CD4-positive, alpha-beta T cell treated with Interleukin-10 for 1 hour (primary cell): Measurements from ENCODE around the gene TMEM259.

Source experiments
- DNase-seq: peaks from one replicate; pipeline ENCODE4 v3.0.0-alpha.2; 2020

Gene TMEM259

DNA sequence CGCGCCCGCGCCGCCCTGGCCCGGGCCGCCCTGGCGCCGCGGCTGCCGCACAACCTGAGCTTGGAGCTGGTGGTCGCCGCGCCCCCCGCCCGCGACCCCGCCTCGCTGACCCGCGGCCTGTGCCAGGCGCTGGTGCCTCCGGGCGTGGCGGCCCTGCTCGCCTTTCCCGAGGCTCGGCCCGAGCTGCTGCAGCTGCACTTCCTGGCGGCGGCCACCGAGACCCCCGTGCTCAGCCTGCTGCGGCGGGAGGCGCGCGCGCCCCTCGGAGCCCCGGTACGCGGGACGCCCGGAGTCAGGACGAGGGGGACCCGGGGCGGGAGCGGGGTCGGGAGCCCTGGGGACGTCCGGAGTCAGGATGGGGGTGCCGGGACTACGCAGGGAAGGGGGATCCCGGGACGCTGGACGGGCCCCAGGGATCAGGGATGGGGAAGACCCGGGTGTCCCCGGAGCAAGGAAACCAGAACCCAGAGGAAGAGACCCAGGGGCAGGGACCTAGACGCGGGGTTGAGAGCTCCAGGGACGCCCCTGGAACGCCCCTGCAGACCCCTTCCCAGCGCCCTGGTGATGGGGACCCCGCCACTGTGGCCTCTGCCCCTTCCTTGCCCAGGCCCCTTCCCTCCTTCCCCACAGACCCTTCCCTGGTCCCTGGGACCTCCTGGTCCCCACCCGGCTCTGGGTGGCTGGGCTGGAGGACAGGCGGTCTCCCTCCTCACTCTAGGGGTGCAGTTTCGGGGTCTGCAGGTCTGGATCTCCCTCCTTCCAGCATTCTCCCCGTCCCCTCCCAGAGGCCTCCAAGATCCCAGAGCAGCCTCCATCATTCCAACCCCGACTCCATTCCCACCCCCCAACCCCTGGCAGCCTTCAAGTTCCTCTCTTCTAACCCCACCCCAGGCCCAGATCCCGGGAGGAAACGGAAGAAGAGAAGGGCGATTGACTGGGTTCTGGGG is 20.1 kb downstream of the TMEM259 start:
- no peak for DNase-seq

DNA sequence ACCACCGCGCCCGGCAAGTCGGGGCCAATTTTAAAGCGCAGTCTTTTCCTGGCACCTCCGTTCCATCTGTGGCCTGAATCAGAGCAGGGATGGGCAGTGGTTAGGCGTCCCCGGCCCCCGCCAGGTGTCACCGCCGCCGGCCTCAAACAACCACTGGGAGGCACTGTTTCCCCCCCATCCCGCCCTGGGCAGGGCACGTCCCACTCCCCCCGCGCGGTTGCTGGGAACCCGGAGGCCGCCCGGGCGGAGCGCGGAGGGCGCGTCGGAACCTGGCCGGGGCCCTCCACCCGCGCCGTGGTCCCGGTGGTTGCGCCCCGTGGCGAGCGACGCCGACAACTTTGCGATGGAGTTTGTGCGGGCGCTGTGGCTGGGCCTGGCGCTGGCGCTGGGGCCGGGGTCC is 20.8 kb downstream of the TMEM259 start, which contains the start of gene GRIN3B:
Gene GRIN3B, plus strand, starts transcription at position 325 of the 400 bp plus-strand sequence. Its CDS starts 19 bp downstream, at position 344.
- peak; percentile 74 for DNase-seq

DNA sequence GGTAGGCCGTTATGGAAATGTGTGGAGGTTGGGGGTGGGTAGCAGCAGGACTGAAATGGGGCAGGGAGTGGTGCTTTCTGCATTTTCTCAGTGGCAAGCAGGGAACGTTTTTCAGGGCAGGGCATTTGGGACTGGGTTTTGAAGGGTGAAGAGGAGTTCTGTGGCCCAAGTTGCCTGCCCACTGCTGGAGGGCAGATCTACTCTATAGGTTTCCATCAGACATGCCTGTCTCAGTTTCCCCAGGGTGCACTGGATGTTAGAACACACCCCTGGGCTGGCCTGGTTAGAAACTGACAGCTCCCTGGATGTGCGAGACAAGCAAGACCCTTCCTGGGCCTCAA is 21.6 kb downstream of the TMEM259 start:
- no peak for DNase-seq

DNA sequence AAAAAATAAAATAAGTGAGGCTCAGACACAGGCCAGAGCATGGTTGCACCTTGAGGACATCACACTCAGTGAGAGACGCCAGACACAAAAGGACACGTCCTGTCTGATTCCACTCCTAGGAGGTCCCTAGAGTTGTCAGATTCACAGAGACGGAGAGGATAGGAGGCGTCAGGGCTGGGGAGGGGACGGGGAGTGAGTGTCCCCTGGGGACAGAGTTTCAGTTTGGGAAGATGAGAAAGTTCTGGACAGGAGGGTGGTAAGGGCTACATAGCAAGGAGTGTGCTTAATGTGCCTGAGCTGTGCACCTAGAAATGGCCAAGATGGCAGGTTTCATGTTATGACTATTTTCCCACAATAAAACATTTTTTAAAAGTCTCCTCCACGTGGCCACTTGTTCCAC is 22.9 kb downstream of the TMEM259 start:
- DNase-seq: no peak

DNA sequence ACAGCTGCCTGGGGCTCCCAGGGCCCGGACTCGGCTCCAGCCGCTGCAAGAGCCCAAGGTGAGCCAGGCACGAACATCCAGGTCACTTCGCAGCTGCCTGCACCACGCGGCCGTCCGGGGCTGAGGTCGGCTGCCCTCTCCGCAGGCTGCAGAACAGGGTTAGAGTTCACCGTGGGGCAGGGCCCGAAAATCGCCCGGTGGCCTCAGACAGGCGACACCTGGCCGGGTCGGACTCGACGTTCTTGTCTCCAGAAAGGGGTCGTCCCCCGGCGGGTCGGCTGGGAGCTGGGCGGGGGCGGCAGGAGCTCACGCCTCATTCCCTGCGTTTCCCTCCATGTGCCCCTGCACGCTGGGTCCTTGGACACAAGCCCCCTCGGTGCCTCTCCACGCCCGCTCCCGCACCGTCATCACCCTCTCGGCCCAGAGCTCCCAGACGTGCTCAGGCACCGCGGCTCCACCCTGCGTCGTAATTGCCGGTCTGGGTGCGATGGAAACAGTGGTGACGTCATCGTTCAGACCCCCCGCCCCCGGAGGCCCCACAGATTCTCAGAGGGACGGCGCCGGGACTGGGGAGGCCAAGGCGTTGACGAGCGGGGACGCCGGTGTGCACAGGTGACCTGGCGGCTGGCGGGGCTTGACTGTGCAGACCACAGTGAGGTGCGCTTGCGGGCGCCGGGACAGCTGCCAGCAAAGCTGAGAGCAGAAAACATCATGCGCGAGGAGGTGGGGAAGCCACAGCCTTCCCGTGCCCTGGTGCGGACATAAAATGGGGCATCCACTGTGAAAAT is 24.7 kb downstream of the TMEM259 start:
- DNase-seq: peak; percentile 86

DNA sequence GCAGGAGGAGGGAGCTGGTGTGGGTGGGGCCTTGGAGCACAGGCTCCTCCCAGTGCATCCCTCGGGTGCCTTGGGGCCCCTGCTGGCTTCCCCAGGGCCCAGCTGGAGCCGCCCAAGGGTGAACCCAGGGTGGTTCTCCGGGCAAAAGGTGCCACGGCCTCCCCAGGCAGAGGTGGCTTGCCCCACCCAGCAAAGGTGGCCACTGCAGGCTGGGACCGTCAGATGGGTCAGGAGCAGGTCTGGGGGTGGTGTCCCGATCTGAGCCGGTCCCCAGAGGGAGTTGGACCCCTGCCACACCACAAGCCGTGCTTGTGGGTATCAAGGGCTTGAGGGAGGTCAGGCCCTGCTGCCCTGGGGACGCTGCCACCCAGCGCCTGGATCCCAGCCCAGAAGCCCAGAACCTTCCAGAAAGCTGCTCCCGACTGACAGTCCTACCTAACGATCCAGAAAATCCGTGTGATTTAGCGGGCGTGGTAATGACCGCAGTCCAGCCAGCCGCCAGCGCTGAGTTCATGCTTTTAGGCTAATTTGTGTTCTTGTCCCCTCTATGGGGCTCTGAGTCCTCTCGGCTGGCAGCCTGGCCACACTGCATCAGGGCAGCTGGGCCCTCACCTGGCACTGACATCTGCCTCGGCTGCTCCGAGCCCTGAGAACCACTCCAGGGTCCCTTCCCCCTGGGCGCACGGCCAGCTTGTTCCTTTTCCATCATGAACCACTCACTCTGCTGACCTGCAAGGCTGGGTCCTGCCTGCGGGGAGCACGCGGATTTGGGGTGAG is 25.7 kb downstream of the TMEM259 start:
- DNase-seq: no peak

DNA sequence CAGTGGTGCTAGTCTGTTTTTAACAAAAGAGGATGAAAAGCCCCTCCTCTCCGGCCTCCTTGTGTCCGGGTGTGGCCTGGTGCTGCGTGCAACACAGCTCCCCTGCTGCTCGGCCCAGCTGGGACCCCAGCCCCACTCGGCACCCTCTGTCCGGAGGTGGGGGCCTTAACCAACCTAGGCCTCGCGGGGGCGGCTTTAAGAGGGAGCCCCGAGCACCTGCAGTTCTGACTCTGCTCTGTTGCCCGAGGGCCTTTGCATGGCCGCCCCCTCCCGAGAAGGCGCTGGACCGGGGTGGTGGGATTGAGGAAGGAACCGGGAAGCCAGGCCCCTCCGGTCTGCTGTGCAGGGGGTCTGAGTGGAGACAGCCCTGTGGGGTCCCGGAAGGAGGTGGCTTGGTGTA is 26.4 kb downstream of the TMEM259 start:
- DNase-seq: no peak

DNA sequence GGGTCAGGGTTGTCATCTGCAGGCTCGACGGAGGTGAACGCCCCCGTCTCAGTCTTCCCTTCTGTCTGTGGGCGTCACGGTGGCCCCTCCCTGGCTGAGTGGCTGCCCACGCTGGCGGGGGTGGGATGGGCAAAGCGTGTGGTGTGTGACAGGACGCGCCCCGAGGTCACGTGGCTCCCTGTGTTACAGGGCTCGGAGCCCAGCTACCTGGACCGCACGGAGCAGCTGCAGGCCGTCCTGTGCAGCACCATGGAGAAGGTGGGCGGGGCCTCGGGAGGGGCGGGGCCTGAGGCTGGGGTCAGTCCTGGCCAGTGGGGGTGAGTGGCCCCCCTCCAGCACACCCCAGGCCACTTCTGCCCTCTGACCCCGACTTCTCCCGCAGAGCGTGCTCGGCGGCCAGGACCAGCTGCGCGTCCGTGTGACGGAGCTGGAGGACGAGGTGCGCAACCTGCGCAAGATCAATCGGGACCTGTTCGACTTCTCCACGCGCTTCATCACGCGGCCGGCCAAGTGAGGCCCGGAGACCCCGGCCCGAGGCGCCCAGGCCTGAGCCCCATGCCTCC is 27.0 kb downstream of the TMEM259 start:
- DNase-seq: no peak

DNA sequence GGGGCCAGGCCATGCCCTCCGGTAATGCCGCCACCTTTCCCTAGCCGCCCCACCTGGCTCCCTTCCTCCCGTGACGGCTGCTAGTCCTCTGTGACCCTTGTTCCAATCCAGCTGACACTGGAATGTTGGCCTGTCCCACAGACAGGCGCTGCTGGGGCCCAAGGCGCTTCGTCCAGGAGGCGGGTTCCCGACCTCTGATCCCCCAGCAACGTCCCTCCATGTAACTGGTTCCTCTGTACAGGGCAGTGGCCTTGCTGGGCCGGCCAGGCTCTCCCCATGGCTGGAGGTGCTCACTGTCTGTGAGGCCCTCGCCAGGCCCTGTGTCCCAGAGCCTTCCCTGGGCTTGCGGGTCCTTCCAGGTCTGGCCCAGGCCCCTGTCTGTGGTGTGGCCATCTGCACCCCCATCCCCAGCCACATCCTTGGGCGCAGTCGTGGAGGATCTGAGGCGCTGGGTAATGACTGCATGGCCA is 27.5 kb downstream of the TMEM259 start:
- DNase-seq: no peak

DNA sequence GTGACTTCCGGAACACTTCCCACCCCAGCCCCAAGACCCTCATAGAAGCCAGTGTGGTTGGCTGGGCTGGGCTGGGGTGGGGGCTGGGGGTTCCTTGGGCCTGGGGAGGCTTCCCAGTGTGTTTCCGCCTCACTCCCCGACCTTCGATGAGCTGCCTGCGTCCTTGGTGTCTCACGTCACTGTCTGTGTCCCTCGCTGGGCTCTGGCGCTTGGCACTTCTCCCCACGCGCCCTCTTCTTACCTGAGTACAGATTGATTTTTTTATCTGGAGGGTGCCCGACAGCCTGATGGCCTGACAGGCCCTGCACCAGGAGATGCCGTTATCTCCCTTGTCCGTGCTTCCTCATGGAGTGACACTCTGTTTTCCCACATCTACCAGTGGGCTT is 28.3 kb downstream of the TMEM259 start:
- DNase-seq: no peak

DNA sequence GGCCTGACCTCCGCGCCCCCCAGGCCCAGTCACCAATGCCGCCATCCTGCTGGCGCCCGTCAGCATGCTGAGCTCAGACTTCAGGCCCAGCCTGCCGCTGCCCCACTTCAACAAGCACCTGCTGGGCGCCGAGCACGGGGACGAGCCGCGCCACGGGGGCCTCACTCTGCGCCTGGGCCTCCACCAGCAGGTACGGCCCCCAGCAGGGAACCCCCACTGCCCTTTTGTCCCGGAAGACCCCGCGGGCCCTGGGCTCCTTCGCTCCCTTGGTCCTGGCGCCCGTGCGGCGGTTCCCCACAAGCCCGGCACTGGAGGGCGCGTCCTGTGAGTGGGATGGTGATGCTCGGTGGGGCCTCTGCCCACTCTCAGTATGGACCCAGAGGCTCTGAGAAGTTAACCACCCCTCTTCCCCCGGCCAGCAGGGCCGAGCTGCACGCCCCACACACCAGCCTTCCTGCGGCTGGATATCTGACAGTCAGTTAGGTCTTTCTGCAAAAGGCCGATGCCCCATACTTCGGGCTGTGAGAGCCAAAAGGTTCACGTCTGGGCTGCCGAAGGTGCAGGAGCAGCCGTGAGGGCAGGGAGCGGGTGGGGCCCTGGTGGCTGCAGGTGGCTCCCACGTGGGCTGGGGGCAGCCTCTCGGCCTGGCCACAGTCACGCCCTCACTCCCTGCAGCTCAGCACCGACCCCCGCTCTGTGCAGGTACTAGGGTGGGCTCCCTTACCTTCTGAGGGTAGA is 28.8 kb downstream of the TMEM259 start:
- no peak for DNase-seq

DNA sequence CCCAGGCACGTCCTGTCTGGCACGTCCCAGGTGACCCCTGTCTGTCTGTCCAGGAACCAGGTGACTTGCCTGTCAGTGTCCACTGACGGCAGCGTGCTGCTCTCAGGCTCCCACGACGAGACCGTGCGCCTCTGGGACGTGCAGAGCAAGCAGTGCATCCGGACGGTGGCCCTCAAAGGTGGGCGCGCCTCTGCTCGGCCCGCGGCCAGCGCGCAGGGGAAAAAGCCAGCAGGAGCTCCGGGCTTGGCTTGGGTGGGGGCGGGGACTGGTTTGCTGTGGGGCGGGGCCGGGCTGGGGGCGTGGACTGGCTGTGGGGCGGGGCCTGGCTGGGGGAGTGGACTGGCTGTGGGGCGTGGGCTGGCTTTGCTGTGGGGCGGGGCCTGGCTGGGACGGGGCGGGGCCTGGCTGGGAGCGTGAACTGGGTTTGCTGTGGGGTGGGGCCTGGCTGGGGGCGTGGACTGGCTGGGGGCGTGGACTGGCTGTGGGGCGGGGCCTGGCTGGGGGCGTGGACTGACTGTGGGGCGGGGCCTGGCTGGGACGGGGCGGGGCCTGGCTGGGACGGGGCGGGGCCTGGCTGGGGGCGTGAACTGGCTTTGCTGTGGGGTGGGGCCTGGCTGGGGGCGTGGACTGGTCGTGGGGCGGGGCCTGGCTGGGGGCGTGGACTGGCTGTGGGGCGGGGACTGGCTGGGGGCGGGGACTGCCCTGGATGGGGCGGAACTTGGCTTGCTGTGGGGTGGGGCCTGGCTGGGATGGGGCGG is 29.6 kb downstream of the TMEM259 start:
- peak; percentile 55 for DNase-seq

DNA sequence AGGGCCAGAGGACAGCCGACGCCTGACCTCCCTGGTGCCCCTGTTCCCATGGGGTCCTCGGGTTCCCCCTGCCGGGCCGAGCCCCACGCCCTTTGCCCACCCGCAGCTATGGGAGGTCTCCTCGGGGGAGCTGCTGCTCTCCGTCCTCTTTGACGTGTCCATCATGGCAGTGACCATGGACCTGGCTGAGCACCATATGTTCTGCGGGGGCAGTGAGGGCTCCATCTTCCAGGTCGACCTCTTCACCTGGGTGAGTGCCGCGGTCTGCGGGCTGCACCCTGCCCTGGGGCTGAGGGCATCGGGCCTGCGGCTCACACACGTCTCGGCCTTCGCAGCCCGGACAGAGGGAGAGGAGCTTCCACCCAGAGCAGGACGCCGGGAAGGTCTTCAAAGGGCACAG is 30.2 kb downstream of the TMEM259 start:
- DNase-seq: no peak

DNA sequence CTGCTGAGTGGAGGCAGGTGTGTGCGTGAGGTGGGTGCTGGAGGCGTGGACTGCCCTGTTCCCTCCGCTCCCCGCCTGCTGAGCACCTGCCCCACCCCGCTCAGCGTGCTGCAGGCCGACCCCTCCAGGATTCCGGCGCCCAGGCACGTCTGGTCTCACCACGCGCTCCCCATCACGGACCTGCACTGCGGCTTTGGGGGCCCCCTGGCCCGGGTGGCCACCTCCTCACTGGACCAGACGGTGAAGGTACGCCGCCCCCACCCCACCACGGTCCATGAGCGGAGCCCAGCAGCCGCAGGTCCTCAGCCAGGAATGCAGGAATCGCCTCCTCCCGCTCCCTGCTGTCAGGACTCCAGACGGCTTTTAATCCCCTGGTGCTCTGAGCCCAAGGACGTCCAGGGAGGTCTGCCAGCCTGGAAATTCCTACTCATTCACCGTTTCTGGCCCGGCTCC is 30.8 kb downstream of the TMEM259 start:
- DNase-seq: no peak

DNA sequence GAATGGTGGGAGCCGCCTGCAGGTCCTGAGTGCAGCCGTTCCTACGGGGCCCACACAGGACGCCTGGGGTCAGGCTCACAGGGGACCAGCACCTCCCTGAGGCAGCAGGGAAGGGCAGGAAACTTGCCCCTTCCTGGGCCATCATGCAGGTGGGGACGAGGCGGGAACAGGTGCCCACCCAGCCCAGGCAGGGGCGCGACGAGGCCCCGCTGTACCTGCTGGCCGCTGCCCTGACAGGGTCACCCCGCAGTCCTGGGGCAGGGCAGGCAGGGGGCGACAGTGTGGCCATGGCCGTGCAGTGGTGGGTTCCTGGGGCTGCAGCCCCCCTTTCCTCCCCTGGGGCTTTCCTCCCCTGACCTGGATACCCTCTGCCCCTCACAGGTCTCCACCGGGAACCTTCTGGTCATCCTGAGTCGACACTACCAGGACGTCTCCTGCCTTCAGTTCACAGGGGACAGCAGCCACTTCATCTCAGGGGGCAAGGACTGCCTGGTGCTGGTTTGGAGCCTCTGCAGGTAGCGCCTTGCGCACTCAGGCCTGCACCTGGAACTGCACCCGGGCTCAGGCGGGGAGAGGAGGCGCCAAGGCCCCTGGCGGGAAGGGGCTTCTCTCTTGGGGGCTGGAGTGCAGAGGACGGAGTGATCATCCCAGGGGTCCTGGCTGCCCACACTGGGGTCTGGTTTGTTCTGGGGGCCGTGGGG is 31.4 kb downstream of the TMEM259 start:
- no peak for DNase-seq

DNA sequence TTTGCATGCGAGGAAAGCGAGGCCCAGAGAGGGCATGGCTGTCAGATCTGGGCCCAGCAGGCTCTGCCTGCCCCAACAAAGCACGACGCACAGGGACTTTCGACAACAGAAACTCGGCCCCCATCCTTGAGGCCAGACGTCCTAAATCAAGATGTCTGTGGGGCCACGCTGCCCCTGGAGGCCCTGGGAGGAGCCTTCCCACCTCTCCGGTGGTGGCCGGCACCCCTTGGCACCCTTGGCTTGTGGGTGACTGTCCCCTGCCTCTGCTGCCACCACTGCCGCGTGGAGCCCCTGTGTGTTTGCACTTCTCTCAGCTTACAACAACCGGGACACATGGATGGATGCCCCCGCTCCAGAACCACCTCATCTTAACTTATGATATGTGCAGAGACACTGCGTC is 32.4 kb downstream of the TMEM259 start:
- DNase-seq: no peak

DNA sequence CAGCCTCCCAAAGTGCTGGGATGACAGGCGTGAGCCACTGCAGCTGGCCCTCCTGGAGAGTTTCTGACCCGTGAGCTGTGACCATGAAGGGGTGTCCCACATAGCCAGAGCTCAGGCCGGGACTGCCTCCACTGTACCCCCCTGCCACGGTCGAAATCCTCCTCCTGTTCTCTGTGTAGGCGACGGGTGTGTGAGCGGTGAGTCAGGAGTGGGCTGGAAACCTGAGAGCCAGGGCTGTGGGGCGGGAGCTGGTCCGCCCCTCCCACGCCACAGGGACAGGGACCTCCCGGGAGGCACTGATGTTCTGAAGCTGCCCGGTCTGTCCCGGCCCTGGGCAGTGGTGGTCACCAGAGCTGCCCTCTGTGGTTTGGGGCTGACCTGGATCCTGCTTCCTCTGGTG is 32.8 kb downstream of the TMEM259 start:
- no peak for DNase-seq

DNA sequence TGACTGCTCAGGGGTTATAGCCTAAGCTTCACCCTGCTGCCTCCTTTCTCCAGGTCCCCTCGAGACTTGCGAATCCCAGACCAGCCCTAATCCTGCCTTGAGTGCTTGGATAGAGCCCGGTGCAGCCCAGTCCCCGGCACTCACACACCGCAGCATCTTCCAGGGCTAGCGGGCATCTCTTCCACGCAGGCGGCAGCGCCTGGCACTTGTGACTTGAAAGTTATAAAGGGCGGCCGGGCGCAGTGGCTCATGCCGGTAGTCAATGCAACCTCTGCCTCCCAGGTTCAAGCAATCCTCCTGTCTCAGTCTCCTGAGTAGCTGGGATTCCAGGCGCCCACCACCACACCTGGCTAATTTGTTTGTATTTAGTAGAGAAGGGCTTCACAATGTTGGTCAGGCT is 34.8 kb downstream of the TMEM259 start:
- no peak for DNase-seq

DNA sequence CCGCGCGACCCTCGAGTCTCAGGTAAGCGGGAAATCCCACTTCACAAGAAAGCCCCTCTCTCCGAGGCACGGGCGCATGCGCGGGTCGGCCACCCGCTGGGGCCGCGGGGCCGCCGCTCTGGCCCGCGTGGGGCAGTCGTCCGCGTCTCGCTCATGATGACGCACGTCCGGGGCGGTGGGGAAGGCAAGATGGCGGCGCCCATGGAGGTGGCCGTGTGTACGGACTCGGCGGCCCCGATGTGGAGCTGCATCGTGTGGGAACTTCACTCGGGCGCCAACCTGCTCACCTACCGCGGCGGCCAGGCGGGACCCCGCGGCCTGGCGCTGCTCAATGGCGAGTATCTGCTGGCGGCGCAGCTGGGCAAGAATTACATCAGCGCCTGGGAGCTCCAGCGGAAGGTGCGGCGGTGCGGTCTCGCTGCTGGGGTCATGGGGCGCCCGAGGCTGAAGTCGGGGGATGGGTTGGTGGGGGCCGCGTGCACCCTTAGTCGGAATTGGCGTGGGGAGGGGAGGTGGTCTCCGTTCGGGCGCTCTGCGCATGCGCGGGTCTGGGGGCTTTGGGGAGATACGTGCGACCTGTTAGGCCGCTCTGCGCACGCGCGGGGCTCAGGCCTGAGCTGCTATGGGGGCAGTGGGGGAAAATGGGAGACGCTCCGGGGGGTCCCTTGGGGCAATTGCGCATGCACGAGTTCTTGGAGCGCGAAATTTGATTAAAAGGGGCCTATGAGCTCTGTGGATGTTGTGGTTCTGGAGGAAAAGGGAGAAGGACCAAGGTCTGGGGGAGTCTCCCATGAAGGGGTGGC is 36.6 kb downstream of the TMEM259 start, which contains the start of gene WDR18:
Gene WDR18, plus strand, starts transcription at position 181 of the 803 bp plus-strand sequence. Its CDS starts 9 bp downstream, at position 190.
- DNase-seq: peak; percentile 91
